ENCODE measurements around the gene AHDC1. TPM values are rescaled to one million over a fixed set of nuclear protein-coding genes. Genes with fewer than 3 reads are reported as not detected.
A peak's percentile ranks its signal among the peaks of the same experiment; 100 is the strongest.

Gene AHDC1
- polyA plus RNA-seq, 1 donor (not counting 4 experiments of a cell fraction or from before 2014, with no cell fraction given), result 4.2 TPM

GRCh38 chr1:27517301-27517700, 86.6 kb downstream of the AHDC1 start:
- peaks cover 42% of the 10 kb centered on the region for H3K4me1 ChIP-seq (ENCODE audit: control insufficient read depth, extremely low read depth, insufficient read depth, low read length)
- H3K9ac ChIP-seq (ENCODE audit: control insufficient read depth, extremely low read depth, insufficient read depth, low read length), result no peak overlapping the region
- H4K20me1 ChIP-seq (ENCODE audit: control insufficient read depth, extremely low read depth, insufficient read depth, low read length), result no peaks in the 10 kb centered on the region
- DNase-seq (ENCODE audit: low read depth, low spot score), result no peak
- H3K9me1 ChIP-seq (ENCODE audit: control insufficient read depth, extremely low read depth, insufficient read depth, low read length), result peaks cover 2% of the 10 kb centered on the region
- H3K9me3 ChIP-seq (ENCODE audit: control insufficient read depth, low read depth, low read length), result no peaks in the 10 kb centered on the region
- no peak overlapping the region for H3K4me3 ChIP-seq (ENCODE audit: control insufficient read depth in 2 of 3, extremely low read depth in 1 of 3, insufficient read depth in 2 of 3, low read depth in 1 of 3, low read length in 3 of 3)
- H3K36me3 ChIP-seq (ENCODE audit: control insufficient read depth in 2 of 2, extremely low read depth in 1 of 2, insufficient read depth in 2 of 2, low read length in 2 of 2), result no peaks in the 10 kb centered on the region
- dilution Hi-C loops (cut with MboI; ENCODE audit: extremely low pct_ligation_motif_present, low sequenced_read_pairs), result no loop called here
- H3K27me3 ChIP-seq (ENCODE audit: control insufficient read depth, extremely low read depth, insufficient read depth, low read length), result no peaks in the 10 kb centered on the region
- H2AFZ ChIP-seq (ENCODE audit: control insufficient read depth, low read length), result no peak overlapping the region
- H3K27ac ChIP-seq (ENCODE audit: control insufficient read depth, insufficient read depth, low read length), result peak overlapping the region; percentile 70
- H3K4me2 ChIP-seq (ENCODE audit: control insufficient read depth, extremely low read depth, insufficient read depth, low read depth, low read length), result peak overlapping the region; percentile 20
- H3K79me2 ChIP-seq (ENCODE audit: control insufficient read depth, insufficient read depth, low read length), result no peaks in the 10 kb centered on the region
- TF ChIP-seq CTCF (optimal IDR thresholded peaks at IDR 0.05 in 1 of 3, IDR thresholded peaks at IDR 0.05 in 1 of 3, conservative IDR thresholded peaks at IDR 0.05 in 1 of 3; ENCODE audit: extremely low read depth in 1 of 3, insufficient read depth in 2 of 3, low read length in 3 of 3) (no peak), EZH2 (IDR thresholded peaks at IDR 0.05; ENCODE audit: low read length) (no peak)
- FAIRE-seq, result peak; percentile 76

GRCh38 chr1:27515626-27516025, 88.3 kb downstream of the AHDC1 start:
- Histone ChIP-seq H3K4me1 (ENCODE audit: control insufficient read depth, extremely low read depth, insufficient read depth, low read length) (peaks cover 25% of the 10 kb centered on the region), H3K27me3 (ENCODE audit: control insufficient read depth, extremely low read depth, insufficient read depth, low read length) (no peaks in the 10 kb centered on the region), H3K9ac (ENCODE audit: control insufficient read depth, extremely low read depth, insufficient read depth, low read length) (no peak overlapping the region), H4K20me1 (ENCODE audit: control insufficient read depth, extremely low read depth, insufficient read depth, low read length) (no peaks in the 10 kb centered on the region), H3K79me2 (ENCODE audit: control insufficient read depth, insufficient read depth, low read length) (no peaks in the 10 kb centered on the region), H3K27ac (ENCODE audit: control insufficient read depth, insufficient read depth, low read length) (no peak overlapping the region), H3K9me3 (ENCODE audit: control insufficient read depth, low read depth, low read length) (no peaks in the 10 kb centered on the region), H3K36me3 (ENCODE audit: control insufficient read depth in 2 of 2, extremely low read depth in 1 of 2, insufficient read depth in 2 of 2, low read length in 2 of 2) (no peaks in the 10 kb centered on the region), H3K4me2 (ENCODE audit: control insufficient read depth, extremely low read depth, insufficient read depth, low read depth, low read length) (no peak overlapping the region), H3K4me3 (ENCODE audit: control insufficient read depth in 2 of 3, extremely low read depth in 1 of 3, insufficient read depth in 2 of 3, low read depth in 1 of 3, low read length in 3 of 3) (no peak overlapping the region), H2AFZ (ENCODE audit: control insufficient read depth, low read length) (no peak overlapping the region), H3K9me1 (ENCODE audit: control insufficient read depth, extremely low read depth, insufficient read depth, low read length) (peaks cover 2% of the 10 kb centered on the region)
- FAIRE-seq (no peak), DNase-seq (ENCODE audit: low read depth, low spot score) (no peak)
- no peak for TF ChIP-seq CTCF (optimal IDR thresholded peaks at IDR 0.05 in 1 of 3, IDR thresholded peaks at IDR 0.05 in 1 of 3, conservative IDR thresholded peaks at IDR 0.05 in 1 of 3; ENCODE audit: extremely low read depth in 1 of 3, insufficient read depth in 2 of 3, low read length in 3 of 3)
- no peak for TF ChIP-seq EZH2 (IDR thresholded peaks at IDR 0.05; ENCODE audit: low read length)
- dilution Hi-C loops (cut with MboI; ENCODE audit: extremely low pct_ligation_motif_present, low sequenced_read_pairs), result no loop called here
